Lung (tissue), 12 donors: ENCODE data around the gene CDH6. TPM values are rescaled to one million over a fixed set of nuclear protein-coding genes. Genes with fewer than 3 reads are reported as not detected.

ENCODE experiments used
- ATAC-seq: fragments of 200-7000 bp; cut with Tn5 transposase; one replicate; pipeline ENCODE4 v1.9.1; 2020; ENCODE audit warnings: moderate number of reproducible peaks; ENCODE audit not compliant: insufficient read depth, low FRiP score
- DNase-seq, 3 donors: peaks; one replicate each; pipeline ENCODE4 v3.0.0-alpha.2; 2013 to 2017
- H3K27ac ChIP-seq, 2 donors: one replicate each; pipeline ENCODE4 v1.5.1; 2013; ENCODE audit warnings: mild to moderate bottlenecking in 2 of 2, moderate library complexity in 2 of 2, control low read depth in 1 of 2, inconsistent platforms in 1 of 2, low read depth in 1 of 2, low read length in 1 of 2
- H3K27me3 ChIP-seq, 3 donors: one replicate each; pipeline ENCODE4 v1.5.1; 2013; ENCODE audit warnings: low read length in 2 of 3; ENCODE audit not compliant: control insufficient read depth in 3 of 3, insufficient read depth in 3 of 3
- H3K36me3 ChIP-seq, 4 donors: one replicate each; pipeline ENCODE4 v1.5.1; 2013; ENCODE audit warnings: low read length in 4 of 4, mild to moderate bottlenecking in 1 of 4, moderate library complexity in 1 of 4; ENCODE audit not compliant: control insufficient read depth in 4 of 4, insufficient read depth in 4 of 4
- H3K4me1 ChIP-seq, 5 donors: one replicate each; pipeline ENCODE4 v1.5.1; 2013; ENCODE audit warnings: low read length in 5 of 5, mild to moderate bottlenecking in 2 of 5, moderate library complexity in 1 of 5; ENCODE audit not compliant: control insufficient read depth in 5 of 5, insufficient read depth in 5 of 5
- H3K4me3 ChIP-seq: one replicate; pipeline ENCODE4 v1.5.1; 2013; ENCODE audit warnings: mild to moderate bottlenecking, control low read depth, moderate library complexity
- H3K9ac ChIP-seq, 2 donors: one replicate each; pipeline ENCODE4 v1.5.1; 2013; ENCODE audit warnings: low read length in 2 of 2, control low read depth in 1 of 2; ENCODE audit not compliant: insufficient read depth in 1 of 2
- H3K9me3 ChIP-seq, 4 donors: one replicate each; pipeline ENCODE4 v1.5.1; 2013; ENCODE audit warnings: low read length in 3 of 4, mild to moderate bottlenecking in 1 of 4, moderate library complexity in 1 of 4; ENCODE audit not compliant: control insufficient read depth in 4 of 4, insufficient read depth in 3 of 4
- CTCF ChIP-seq: IDR thresholded peaks from 2 replicates; pipeline ENCODE4 v1.5.1; 2012; ENCODE audit warnings: mild to moderate bottlenecking; ENCODE audit errors: control extremely low read depth, extremely low read depth
- WGBS, 2 donors: extraction: QIAGEN DNeasy Blood & Tissue Kit; methylation state at CpG; one replicate each; pipeline ENCODE4 v1.1.7; 2013; 5-methylcytosine and 5-hydroxymethylcytosine counted together
- polyA plus RNA-seq, 2 donors: library from polyadenylated mRNA; stranded (reverse); fragments of 200-250 nt; gene quantifications; one replicate each; pipeline ENCODE4 v1.2.1, GENCODE V29; 2013
- total RNA-seq, 2 donors: library from RNA; depleted of rRNA in 1 of 2; stranded (reverse); fragments of >200 nt in 1 of 2; gene quantifications; one replicate each; pipeline ENCODE4 v1.2.1, GENCODE V29; 2014 to 2021
- donor health status: control.
- donor health status: control.
- donor health status: Bipolar disorder and iron deficiency.
- donor health status: healthy.
- donor health status: DM: yes; HTN: yes; CAD: no.

The CDH6 gene
- total and polyA plus RNA-seq, 4 donors: 2.0 to 20.8 (median 2.6) TPM

GRCh38 chr5:31375999-31376720 is 182.7 kb downstream of the CDH6 start:
- H3K9me3 ChIP-seq: no peaks in the 10 kb centered on the region
- H3K36me3 ChIP-seq: no peaks in the 10 kb centered on the region
- no peak for DNase-seq
- ATAC-seq: no peak
- no peak overlapping the region for H3K27ac ChIP-seq
- no peak overlapping the region for H3K4me3 ChIP-seq
- WGBS, 2 donors: 87 to 93% methylated on average over 10 of the region's 10 CpGs
- no peaks in the 10 kb centered on the region for H3K27me3 ChIP-seq
- no peak for TF ChIP-seq CTCF
- peaks cover 0 to 4% (median 0%) of the 10 kb centered on the region in 5 donors for H3K4me1 ChIP-seq
- no peak overlapping the region for H3K9ac ChIP-seq

- Histone ChIP-seq H3K27me3 (no peaks in the 10 kb centered on the region), H3K4me1 (peaks cover 0 to 3% (median 0%) of the 10 kb centered on the region in 5 donors), H3K27ac (no peak overlapping the region), H3K4me3 (no peak overlapping the region), H3K36me3 (no peaks in the 10 kb centered on the region), H3K9me3 (no peaks in the 10 kb centered on the region), H3K9ac (no peak overlapping the region)
- DNase-seq: no peak
- no peak for TF ChIP-seq CTCF
- WGBS, 2 donors: 89% methylated on average over 6 of the region's 6 CpGs
- no peak for ATAC-seq
These were observed 183.9 kb downstream of the CDH6 start for GRCh38 chr5:31377274-31377946.

DNA sequence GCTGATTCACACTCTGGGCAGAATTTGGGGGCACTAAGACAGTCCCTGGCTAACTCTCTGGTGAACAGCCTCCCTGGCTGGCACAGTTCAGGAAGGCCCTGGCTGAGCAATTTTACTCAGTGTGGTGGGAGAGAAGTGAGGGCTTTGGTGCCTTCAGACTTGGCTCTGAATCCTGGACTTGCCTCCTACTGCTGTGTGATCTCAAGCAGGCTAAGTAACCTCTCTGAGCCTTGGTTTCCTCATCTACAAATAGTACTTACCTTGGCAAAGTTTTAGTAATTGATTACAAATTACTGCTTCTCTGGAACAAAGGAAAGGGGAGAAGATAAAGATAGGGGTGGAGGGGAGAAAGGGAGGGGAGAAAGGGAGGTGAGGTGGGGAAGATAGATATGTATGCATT is 184.7 kb downstream of the CDH6 start:
- H3K4me1 ChIP-seq: no peaks in the 10 kb centered on the region
- DNase-seq: no peak
- no peaks in the 10 kb centered on the region for H3K36me3 ChIP-seq
- H3K9me3 ChIP-seq: no peaks in the 10 kb centered on the region
- no peak for TF ChIP-seq CTCF
- H3K4me3 ChIP-seq: no peak overlapping the region
- ATAC-seq: no peak
- H3K9ac ChIP-seq: no peak overlapping the region
- no peak overlapping the region for H3K27ac ChIP-seq
- H3K27me3 ChIP-seq: no peaks in the 10 kb centered on the region
